ENCODE data around the gene DTL. TPM values are rescaled to one million over a fixed set of nuclear protein-coding genes. Genes with fewer than 3 reads are reported as not detected.
A peak's percentile ranks its signal among the peaks of the same experiment; 100 is the strongest.

DTL gene
- total RNA-seq, 3 donors from 2014 or later = 1.4 to 12.0 (median 3.2) TPM

GRCh38 chr1:212077028-212077427, 41.5 kb downstream of the DTL start:
- Histone ChIP-seq H3K4me3 (no peak overlapping the region), H3K9me3 (no peaks in the 10 kb centered on the region), H3K36me3 (ENCODE audit: low read depth) (no peaks in the 10 kb centered on the region), H3K4me1 (ENCODE audit: low read depth) (no peaks in the 10 kb centered on the region)
- DNase-seq (no peak), ATAC-seq (no peak)
- no peak for TF ChIP-seq CTCF (IDR thresholded peaks at IDR 0.05)
- intact Hi-C loops (cut with DNase I, micrococcal nuclease) = no loop called here

GRCh38 chr1:212078826-212079225, 43.3 kb downstream of the DTL start:
- intact Hi-C loops (cut with DNase I, micrococcal nuclease) = no loop called here
- H3K9me3 ChIP-seq = no peaks in the 10 kb centered on the region
- no peak overlapping the region for H3K4me3 ChIP-seq
- DNase-seq (no peak), ATAC-seq (no peak)
- no peaks in the 10 kb centered on the region for H3K36me3 ChIP-seq (ENCODE audit: low read depth)
- no peak for TF ChIP-seq CTCF (IDR thresholded peaks at IDR 0.05)
- no peaks in the 10 kb centered on the region for H3K4me1 ChIP-seq (ENCODE audit: low read depth)

GRCh38 chr1:212082765-212083406, 47.3 kb downstream of the DTL start:
- no peaks in the 10 kb centered on the region for H3K4me1 ChIP-seq (ENCODE audit: low read depth)
- no peak for TF ChIP-seq CTCF (IDR thresholded peaks at IDR 0.05)
- no peak overlapping the region for H3K4me3 ChIP-seq
- intact Hi-C loops (cut with DNase I, micrococcal nuclease) = no loop called here
- DNase-seq = no peak
- H3K9me3 ChIP-seq = no peaks in the 10 kb centered on the region
- no peaks in the 10 kb centered on the region for H3K36me3 ChIP-seq (ENCODE audit: low read depth)
- ATAC-seq = no peak

- Histone ChIP-seq H3K4me1 (ENCODE audit: low read depth) (peaks cover 13% of the 10 kb centered on the region), H3K36me3 (ENCODE audit: low read depth) (no peaks in the 10 kb centered on the region), H3K4me3 (no peak overlapping the region), H3K9me3 (no peaks in the 10 kb centered on the region)
- ATAC-seq = peak; percentile 84
- intact Hi-C loops (cut with DNase I, micrococcal nuclease) = no loop called here
- no peak for TF ChIP-seq CTCF (IDR thresholded peaks at IDR 0.05)
- DNase-seq = peak in 1 of 3 donors; percentile 25
These were observed 54.1 kb downstream of the DTL start for GRCh38 chr1:212089560-212090163.

GRCh38 chr1:212091438-212092121, 56.0 kb downstream of the DTL start:
- TF ChIP-seq CTCF (IDR thresholded peaks at IDR 0.05) = no peak
- Histone ChIP-seq H3K4me1 (ENCODE audit: low read depth) (peaks cover 13% of the 10 kb centered on the region), H3K4me3 (no peak overlapping the region), H3K36me3 (ENCODE audit: low read depth) (no peaks in the 10 kb centered on the region), H3K9me3 (no peaks in the 10 kb centered on the region)
- intact Hi-C loops (cut with DNase I, micrococcal nuclease) = no loop called here
- no peak for ATAC-seq
- DNase-seq = no peak

All from mucosa of descending colon (tissue), 3 donors.